A549 (cell line): Measurements from ENCODE around the gene GSTM1. TPM values are rescaled to one million over a fixed set of nuclear protein-coding genes. Genes with fewer than 3 reads are reported as not detected.

Source experiments
- ATAC-seq, 2 experiments: fragments of 200-7000 bp in 1 of 2; fragments of >200 bp in 1 of 2; cut with Nextera tagmentation in 1 of 2; cut with Tn5 transposase in 1 of 2; 3 replicates each; pipeline versions ENCODE4 v1.8.0 to v1.9.1; 2018 to 2020; ENCODE audit warnings: mild to moderate bottlenecking in 1 of 2, moderate library complexity in 1 of 2
- CTCF ChIA-PET: fragments of 300-600 bp; sonication (Branson Sonifier 250); formaldehyde crosslinking; extraction: SDS; loops from one replicate; lab custom pipeline; 2021; ENCODE audit warnings: antibody characterized with exemption, inconsistent platforms; lab: Yijun Ruan, JAX
- POLR2A ChIA-PET: fragments of 350-600 bp; formaldehyde crosslinking; extraction: SDS; loops from one replicate; lab custom pipeline; 2021; ENCODE audit warnings: antibody characterized with exemption, inconsistent platforms; lab: Yijun Ruan, JAX
- DNase-seq, 2 experiments: peaks; one replicate each; pipeline versions ENCODE4 v3.0.0 to v3.0.0-alpha.2; 2011 to 2016; ENCODE audit warnings: low read depth in 1 of 2, low spot score in 1 of 2
- FAIRE-seq: peaks from 2 replicates; lab custom pipeline; 2011; peaks lifted over from hg19 to GRCh38; lab: Jason Lieb, UNC
- H3K27ac ChIP-seq, 2 experiments: fragments of >200 bp; sonication (Bioruptor Twin); formaldehyde crosslinking; 3 replicates each; pipeline ENCODE4 v1.5.1; 2016 to 2017
- H3K4me1 ChIP-seq: fragments of >200 bp; sonication (Bioruptor Twin); formaldehyde crosslinking; 3 replicates; pipeline ENCODE4 v1.6.1; 2016
- H3K4me2 ChIP-seq: fragments of >200 bp; sonication (Bioruptor Twin); formaldehyde crosslinking; 3 replicates; pipeline ENCODE4 v1.6.1; 2016
- H3K4me3 ChIP-seq: fragments of >200 bp; sonication (Bioruptor Twin); formaldehyde crosslinking; 3 replicates; pipeline ENCODE4 v1.5.1; 2016
- H3K9me3 ChIP-seq: fragments of >200 bp; sonication (Bioruptor Twin); formaldehyde crosslinking; 3 replicates; pipeline ENCODE4 v1.6.1; 2016
- BHLHE40 ChIP-seq: IDR thresholded peaks from 2 replicates; pipeline ENCODE4 v1.6.1; 2012; ENCODE audit warnings: low read depth, low read length, inconsistent platforms
- CBX2 ChIP-seq: fragments of 200-600 bp; sonication (generic); IDR thresholded peaks from 2 replicates; pipeline ENCODE4 v1.6.1; 2016; ENCODE audit warnings: low read depth, mild to moderate bottlenecking, borderline replicate concordance
- CEBPB ChIP-seq, 2 experiments: fragments of >200 bp in 1 of 2; sonication (Bioruptor Twin) in 1 of 2; formaldehyde crosslinking in 1 of 2; IDR thresholded peaks; 2 replicates each; pipeline ENCODE4 v1.6.1; 2012 to 2016
- CHD4 ChIP-seq: fragments of 200-600 bp; sonication (generic); IDR thresholded peaks from 2 replicates; pipeline ENCODE4 v1.6.1; 2016; ENCODE audit warnings: antibody characterized with exemption, mild to moderate bottlenecking, borderline replicate concordance
- CTCF ChIP-seq: fragments of >200 bp; sonication (Bioruptor Twin); formaldehyde crosslinking; IDR thresholded peaks from 3 replicates; pipeline ENCODE4 v1.5.1; 2016
- EHMT2 ChIP-seq: fragments of 200-600 bp; sonication (generic); IDR thresholded peaks from 2 replicates; pipeline ENCODE4 v1.6.1; 2016; ENCODE audit warnings: antibody characterized with exemption, low read depth, mild to moderate bottlenecking, moderate library complexity
- KDM5A ChIP-seq: fragments of 200-600 bp; sonication (generic); IDR thresholded peaks from 2 replicates; pipeline ENCODE4 v1.6.1; 2016; ENCODE audit warnings: antibody characterized with exemption, mild to moderate bottlenecking
- MAFK ChIP-seq: fragments of 450-650 bp; IDR thresholded peaks from 2 replicates; pipeline ENCODE4 v1.6.1; 2014; ENCODE audit not compliant: partially characterized antibody
- MAZ ChIP-seq: fragments of 150-350 bp; IDR thresholded peaks from 2 replicates; pipeline ENCODE4 v1.6.1; 2014; ENCODE audit warnings: antibody characterized with exemption, low read depth, low read length, borderline replicate concordance
- MYC ChIP-seq: IDR thresholded peaks from 2 replicates; pipeline ENCODE4 v1.6.1; 2012; ENCODE audit warnings: mild to moderate bottlenecking, inconsistent platforms, low read length, improper control_type of control experiment, borderline replicate concordance
- NFE2L2 ChIP-seq: fragments of 150-350 bp; conservative IDR thresholded peaks from 2 replicates; pipeline ENCODE4 v1.6.1; 2014; ENCODE audit warnings: low read length
- PBX3 ChIP-seq: IDR thresholded peaks from 2 replicates; pipeline ENCODE4 v1.6.1; 2012
- PHF8 ChIP-seq: fragments of 200-600 bp; sonication (generic); IDR thresholded peaks from 2 replicates; pipeline ENCODE4 v1.6.1; 2016; ENCODE audit warnings: low read depth, mild to moderate bottlenecking, antibody characterized with exemption, moderate library complexity, borderline replicate concordance
- RAD21 ChIP-seq, 2 experiments: fragments of >200 bp in 1 of 2; sonication (Bioruptor Twin) in 1 of 2; formaldehyde crosslinking in 1 of 2; IDR thresholded peaks in 1 of 2; conservative IDR thresholded peaks in 1 of 2; 2 replicates in 1 of 2; 3 replicates in 1 of 2; pipeline ENCODE4 v1.6.1; 2012 to 2018; ENCODE audit warnings: inconsistent platforms in 1 of 2
- RFX5 ChIP-seq: fragments of 450-650 bp; IDR thresholded peaks from 2 replicates; pipeline ENCODE4 v1.7.1; 2014; ENCODE audit warnings: antibody characterized with exemption, mild to moderate bottlenecking, moderate library complexity
- SMC3 ChIP-seq: fragments of >200 bp; sonication (Bioruptor Twin); formaldehyde crosslinking; IDR thresholded peaks from 3 replicates; pipeline ENCODE4 v1.6.1; 2018; ENCODE audit warnings: inconsistent platforms
- ZC3H11A ChIP-seq: fragments of 450-650 bp; IDR thresholded peaks from 2 replicates; pipeline ENCODE4 v1.6.1; 2014; ENCODE audit warnings: antibody characterized with exemption, mild to moderate bottlenecking
- ZSCAN20 ChIP-seq: fragments of 250-450 bp; sonication (Bioruptor Pico); IDR thresholded peaks from 2 replicates; pipeline ENCODE4 v1.8.0; 2022; ENCODE audit warnings: mild to moderate bottlenecking, moderate library complexity
- WGBS: methylation state at CpG from one replicate; pipeline ENCODE4 v1.1.6; 2017; ENCODE audit errors: missing lambda C conversion rate; 5-methylcytosine and 5-hydroxymethylcytosine counted together
- polyA plus RNA-seq, 4 experiments: library from polyadenylated mRNA; depleted of rRNA in 3 of 4; stranded (reverse); fragments of >200 nt; fragmentation: RNase III in 1 of 4; extraction: RNeasy Plus Mini Kit Qiagen cat#74134 plus additional on column Dnase treatment in 1 of 4; gene quantifications; 2 replicates in 3 of 4; 3 replicates in 1 of 4; pipeline ENCODE4 v1.2.3, GENCODE V29; 2011 to 2017

Gene GSTM1
- polyA plus RNA-seq, 2 of the 4 experiments (the other 2 are of a cell fraction): not detected

GRCh38 chr1:109644670-109645069, 42.9 kb upstream of the GSTM1 start:
- ChIA-PET POLR2A (no interaction called here), CTCF (interaction anchor here (0.7 to 21.4 kb wide), 5 partner anchors 9 to 366 kb away, joined by 3 to 295 read pairs (median 73); partner anchors contain the start of gene GSTM4)
- H3K4me1 ChIP-seq: peaks cover 13% of the 10 kb centered on the region; the same call in 2 of the 3 replicates
- H3K9me3 ChIP-seq: no peaks in the 10 kb centered on the region
- no peak overlapping the region for H3K4me2 ChIP-seq
- no CpG with 5 or more reads among the region's 10 CpGs for WGBS
- TF ChIP-seq CEBPB (IDR thresholded peaks at IDR 0.05) (no peak), RFX5 (no peak), ZC3H11A (no peak), PBX3 (no peak), BHLHE40 (no peak), NFE2L2 (no peak)
- ATAC-seq (no peak), DNase-seq (no peak), FAIRE-seq (no peak)
- H3K27ac ChIP-seq: no peak overlapping the region
- no peak overlapping the region for H3K4me3 ChIP-seq

GRCh38 chr1:109649491-109649914, 38.1 kb upstream of the GSTM1 start:
- H3K4me2 ChIP-seq: peak overlapping the region; percentile 80
- 0 out of 3 replicates have a peak overlapping the region, but pooled peaks have one; percentile 21 for H3K4me3 ChIP-seq
- peak in 1 of 2 experiments; percentile 46 for DNase-seq
- ChIA-PET CTCF (interaction anchor here (0.7 to 10.6 kb wide), 24 partner anchors 8 to 335 kb away, joined by 3 to 187 read pairs (median 4); partner anchors contain the start of genes AHCYL1, GNAI3 and GSTM5), POLR2A (interaction anchor here (1.5 to 1.8 kb wide), 2 partner anchors 101 to 123 kb away, joined by 3 to 10 read pairs; partner anchors contain the start of gene GNAI3)
- TF ChIP-seq MAFK (no peak), PHF8 (no peak), MAZ (no peak), BHLHE40 (no peak), MYC (no peak), SMC3 (peak; percentile 36; the same call in 1 of the 3 replicates), CTCF (peak; percentile 55), KDM5A (no peak), ZSCAN20 (CRISPR knock-in tag) (no peak), RAD21 (conservative IDR thresholded peaks at IDR 0.05 in 1 of 2, IDR thresholded peaks at IDR 0.05 in 1 of 2) (peak; percentile 48 to 50)
- ATAC-seq: peak in 1 of 2 experiments; percentile 67; a peak in 3 of 6 replicates
- no peak for FAIRE-seq
- 5% methylated on average over 4 of the region's 4 CpGs for WGBS
- peaks cover 17% of the 10 kb centered on the region; the same call in 2 of the 3 replicates for H3K4me1 ChIP-seq
- no peaks in the 10 kb centered on the region for H3K9me3 ChIP-seq
- H3K27ac ChIP-seq: peak overlapping the region; percentile 57 to 63; a peak in 5 of 6 replicates

GRCh38 chr1:109650609-109651008, 37.0 kb upstream of the GSTM1 start:
- H3K4me2 ChIP-seq: peak overlapping the region; percentile 15

More at GRCh38 chr1:109650609-109651008, 37.0 kb upstream of the GSTM1 start:
- Histone ChIP-seq H3K4me3 (no peak overlapping the region), H3K4me1 (peaks cover 21% of the 10 kb centered on the region; the same call in 2 of the 3 replicates), H3K27ac (0 out of 6 replicates have a peak overlapping the region, but pooled peaks of 1 of the 2 experiments have one; percentile 24), H3K9me3 (no peaks in the 10 kb centered on the region)
- ChIA-PET CTCF (interaction anchor here (0.6 to 10.6 kb wide), 19 partner anchors 7 to 333 kb away, joined by 3 to 187 read pairs (median 5); partner anchors contain the start of genes AHCYL1, GNAI3 and GSTM5), POLR2A (no interaction called here)
- no peak for DNase-seq
- FAIRE-seq: no peak
- no peak for TF ChIP-seq CHD4
- TF ChIP-seq CBX2: no peak
- no peak for TF ChIP-seq EHMT2
- ATAC-seq: no peak
- 46% methylated on average over 3 of the region's 3 CpGs for WGBS
